ENCODE measurements around the gene TRPM3.

TRPM3 gene

GRCh38 chr9:70525519-70525918 lies 595.9 kb downstream of the TRPM3 start:
- no peak for DNase-seq (ENCODE audit: low read depth in 2 of 2)

GRCh38 chr9:70519912-70520724 lies 601.3 kb downstream of the TRPM3 start:
- no peak for DNase-seq (ENCODE audit: low read depth in 2 of 2)

DNA sequence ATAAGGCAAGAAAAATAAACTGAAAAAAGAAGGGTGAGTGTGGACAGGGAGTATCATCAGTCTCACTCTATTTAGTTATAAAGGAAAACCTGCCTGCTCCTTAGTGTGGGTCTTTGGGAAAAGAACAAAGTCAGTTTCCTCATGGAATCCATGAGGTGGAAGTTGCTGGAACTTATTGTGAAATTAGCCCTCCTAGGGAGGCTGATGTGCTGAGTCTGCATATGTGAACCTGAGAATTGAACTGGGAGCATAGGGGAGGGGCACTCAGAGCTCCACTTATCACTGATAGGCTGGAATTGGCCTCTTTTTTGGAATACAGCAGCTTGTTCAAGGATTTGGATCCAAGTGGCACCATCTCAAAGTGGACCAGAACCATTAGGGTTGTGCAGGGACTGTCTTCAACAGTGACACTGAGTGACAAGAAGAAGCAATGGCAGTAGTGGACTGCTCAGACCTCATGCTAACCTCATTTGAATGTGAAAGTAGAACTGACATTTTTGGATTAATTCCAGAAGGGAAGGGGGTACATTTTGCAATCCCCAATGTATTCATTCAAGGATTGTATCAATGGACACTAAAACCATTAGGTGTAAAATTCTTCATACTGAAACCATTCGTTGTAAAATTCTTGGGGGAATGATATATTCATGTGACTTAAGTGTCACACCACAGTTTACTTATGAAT lies 603.4 kb downstream of the TRPM3 start:
- DNase-seq (ENCODE audit: low read depth in 2 of 2): no peak

DNA sequence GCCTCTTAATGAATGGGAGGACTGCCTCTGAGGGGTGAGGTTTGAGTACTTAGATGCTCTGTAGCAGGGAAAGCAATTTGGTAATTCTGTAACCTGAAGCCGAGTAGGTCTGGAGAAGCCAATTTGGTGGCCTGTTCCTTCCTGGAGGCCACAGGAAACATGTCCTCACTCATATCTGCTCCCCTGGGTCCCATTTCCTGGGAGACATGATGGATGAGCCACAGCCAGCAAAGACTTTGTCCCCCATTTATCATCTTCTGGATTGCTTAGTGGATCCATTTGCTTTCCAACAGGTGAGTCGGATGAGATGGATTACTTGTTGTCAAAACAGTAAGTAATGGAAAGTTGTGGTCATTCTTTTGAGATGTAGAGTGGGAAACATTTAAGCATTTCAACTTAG lies 607.1 kb downstream of the TRPM3 start:
- no peak for DNase-seq (ENCODE audit: low read depth in 2 of 2)

GRCh38 chr9:70511858-70512257 lies 609.6 kb downstream of the TRPM3 start:
- no peak for DNase-seq (ENCODE audit: low read depth in 2 of 2)

- no peak for DNase-seq (ENCODE audit: low read depth in 2 of 2)
Measured at GRCh38 chr9:70510157-70510770, 611.2 kb downstream of the TRPM3 start.

DNA sequence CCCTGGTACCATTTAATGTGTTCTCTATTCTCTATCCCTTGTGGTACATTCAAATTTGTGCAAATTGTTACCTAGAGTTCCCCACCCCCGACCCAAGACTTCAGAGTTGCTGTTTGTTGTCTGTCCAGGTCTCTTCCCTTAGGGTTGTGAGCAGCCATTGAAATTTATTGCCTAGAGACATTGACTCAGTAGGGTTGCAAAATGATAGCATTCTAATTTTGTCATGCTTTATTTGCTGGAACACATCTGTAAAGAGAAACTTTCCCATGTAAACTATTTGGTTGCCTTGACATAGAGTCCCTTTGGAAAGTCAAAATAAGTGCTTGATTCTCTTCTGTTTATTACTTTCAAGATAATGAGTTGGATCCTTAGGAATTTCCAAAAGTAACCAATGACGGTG lies 615.3 kb downstream of the TRPM3 start:
- DNase-seq (ENCODE audit: low read depth in 2 of 2): no peak

GRCh38 chr9:70504834-70505233 lies 616.6 kb downstream of the TRPM3 start:
- no peak for DNase-seq (ENCODE audit: low read depth in 2 of 2)

GRCh38 chr9:70502690-70503089 lies 618.7 kb downstream of the TRPM3 start:
- no peak for DNase-seq (ENCODE audit: low read depth in 2 of 2)

DNA sequence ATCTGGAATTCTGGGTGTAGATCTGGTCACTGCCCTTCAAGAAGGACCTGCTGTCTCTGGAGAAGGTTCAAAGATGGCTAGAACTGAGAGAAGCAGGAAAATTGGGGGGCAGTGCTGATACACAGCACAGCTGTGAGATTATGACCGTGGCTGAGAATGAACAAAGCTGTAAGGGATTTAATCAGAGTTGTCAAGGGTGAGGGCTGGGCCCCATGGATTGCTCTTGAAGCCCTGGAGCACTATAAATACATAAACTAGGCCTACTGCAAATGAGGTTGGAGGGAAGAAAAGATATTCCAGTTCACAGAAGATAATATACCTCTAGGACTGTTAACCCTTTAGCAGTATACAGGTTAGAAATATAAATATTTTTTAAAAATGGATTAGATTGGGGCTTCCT lies 620.6 kb downstream of the TRPM3 start:
- no peak for DNase-seq (ENCODE audit: low read depth in 2 of 2)

GRCh38 chr9:70499621-70500020 lies 621.8 kb downstream of the TRPM3 start:
- no peak for DNase-seq (ENCODE audit: low read depth in 2 of 2)

DNA sequence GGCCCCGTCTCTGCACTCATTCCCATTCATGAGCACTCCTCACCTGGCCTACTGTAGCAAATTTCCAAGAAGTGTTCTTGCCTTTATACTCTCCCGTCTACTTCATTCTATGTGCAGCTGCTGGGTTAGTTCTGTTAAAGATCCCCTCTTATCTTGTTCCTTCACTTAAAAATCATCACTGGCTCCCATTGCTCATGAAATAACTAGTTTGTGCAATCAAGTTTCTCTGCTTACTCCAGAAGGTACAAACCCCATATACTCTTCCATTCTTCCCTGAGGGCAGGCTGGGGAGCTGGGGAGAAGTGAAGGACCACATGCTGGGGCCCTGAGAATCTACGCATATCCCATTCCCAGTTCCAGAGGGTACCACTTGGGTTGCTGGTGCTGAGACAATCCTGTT lies 622.6 kb downstream of the TRPM3 start:
- no peak for DNase-seq (ENCODE audit: low read depth in 2 of 2)

- DNase-seq (ENCODE audit: low read depth in 2 of 2): no peak
Measured at GRCh38 chr9:70496244-70496643, 625.2 kb downstream of the TRPM3 start.

- DNase-seq (ENCODE audit: low read depth in 2 of 2): no peak
Measured at GRCh38 chr9:70495514-70495913, 625.9 kb downstream of the TRPM3 start.

GRCh38 chr9:70494221-70494620 lies 627.2 kb downstream of the TRPM3 start:
- DNase-seq (ENCODE audit: low read depth in 2 of 2): no peak

DNA sequence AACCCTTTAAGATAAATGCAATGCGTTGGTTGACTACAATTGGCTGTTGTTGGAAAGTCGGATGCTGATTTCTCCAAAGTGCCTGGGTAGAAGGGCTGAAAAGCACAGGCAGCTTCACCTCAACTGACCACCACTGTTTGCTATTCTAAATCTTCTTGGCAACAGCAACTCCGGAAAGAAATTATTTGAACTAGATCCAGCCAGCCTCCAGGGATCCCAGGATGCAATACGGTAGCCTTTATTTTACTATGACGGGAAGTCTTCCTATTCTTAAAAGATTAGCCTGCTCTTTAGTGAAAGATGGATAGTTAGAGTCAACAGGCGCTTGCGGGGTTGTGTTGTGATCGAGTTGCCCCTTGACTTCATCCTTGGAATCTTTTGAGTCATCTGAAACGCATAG lies 628.4 kb downstream of the TRPM3 start:
- no peak for DNase-seq (ENCODE audit: low read depth in 2 of 2)

- DNase-seq (ENCODE audit: low read depth in 2 of 2): no peak
Measured at GRCh38 chr9:70492319-70492777, 629.1 kb downstream of the TRPM3 start.

DNA sequence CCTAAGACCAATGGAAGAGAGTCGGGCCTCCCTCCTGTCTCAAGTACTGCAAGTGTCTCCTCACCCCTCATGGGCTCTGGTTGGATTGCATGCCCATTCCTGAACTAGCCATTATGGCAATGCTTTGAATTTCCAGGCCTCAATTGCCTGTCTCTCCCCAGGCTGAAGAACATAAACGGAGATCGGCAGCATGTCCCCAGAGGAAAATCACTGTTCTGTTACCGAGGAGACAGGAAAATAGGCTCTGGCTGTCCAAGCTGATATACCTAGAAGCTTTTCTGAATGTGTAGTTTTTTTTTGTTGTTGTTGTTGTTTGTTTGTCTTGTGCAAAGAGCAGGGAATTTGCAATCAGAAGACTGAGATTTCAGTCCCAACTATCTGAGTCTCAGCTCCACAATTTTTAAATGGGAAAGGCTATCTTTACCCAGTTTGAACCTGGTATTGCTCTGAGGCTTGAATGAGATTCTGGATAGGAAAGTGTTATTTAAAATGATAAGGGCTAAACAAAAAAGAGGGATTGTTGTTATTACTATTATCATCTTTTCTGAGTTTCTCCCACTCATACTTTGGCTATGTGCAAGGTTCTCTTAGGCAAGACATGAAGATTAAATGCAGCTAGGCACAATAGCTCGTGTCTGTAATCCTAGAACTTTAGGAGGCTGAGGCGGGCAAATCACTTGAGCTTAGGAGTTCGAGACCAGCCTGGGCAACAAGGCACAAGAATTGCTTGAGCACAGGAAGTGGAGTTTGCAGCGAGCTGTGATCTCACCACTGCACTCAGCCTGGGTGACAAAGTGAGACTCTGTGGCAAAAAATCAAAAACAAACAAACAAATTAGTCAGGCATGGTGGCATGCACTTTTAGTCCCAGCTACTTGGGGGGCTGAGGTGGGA lies 629.7 kb downstream of the TRPM3 start:
- DNase-seq (ENCODE audit: low read depth in 2 of 2): no peak

GRCh38 chr9:70490478-70490877 lies 630.9 kb downstream of the TRPM3 start:
- DNase-seq (ENCODE audit: low read depth in 2 of 2): no peak

GRCh38 chr9:70488793-70489105 lies 632.7 kb downstream of the TRPM3 start:
- no peak for DNase-seq (ENCODE audit: low read depth in 2 of 2)

GRCh38 chr9:70488098-70488792 lies 633.2 kb downstream of the TRPM3 start:
- DNase-seq (ENCODE audit: low read depth in 2 of 2): no peak

Data from stimulated activated CD8-positive, alpha-beta memory T cell treated with anti-CD3 and anti-CD28 coated beads, Interleukin-2, amount 100 ng/mL, for 1 hour (primary cell).